ENCODE results near the gene LSMEM2. TPM values are rescaled to one million over a fixed set of nuclear protein-coding genes. Genes with fewer than 3 reads are reported as not detected.

LSMEM2 gene
- total RNA-seq, 4 donors from 2014 or later, result 0.41 to 0.98 (median 0.49) TPM; not detected in 1

DNA sequence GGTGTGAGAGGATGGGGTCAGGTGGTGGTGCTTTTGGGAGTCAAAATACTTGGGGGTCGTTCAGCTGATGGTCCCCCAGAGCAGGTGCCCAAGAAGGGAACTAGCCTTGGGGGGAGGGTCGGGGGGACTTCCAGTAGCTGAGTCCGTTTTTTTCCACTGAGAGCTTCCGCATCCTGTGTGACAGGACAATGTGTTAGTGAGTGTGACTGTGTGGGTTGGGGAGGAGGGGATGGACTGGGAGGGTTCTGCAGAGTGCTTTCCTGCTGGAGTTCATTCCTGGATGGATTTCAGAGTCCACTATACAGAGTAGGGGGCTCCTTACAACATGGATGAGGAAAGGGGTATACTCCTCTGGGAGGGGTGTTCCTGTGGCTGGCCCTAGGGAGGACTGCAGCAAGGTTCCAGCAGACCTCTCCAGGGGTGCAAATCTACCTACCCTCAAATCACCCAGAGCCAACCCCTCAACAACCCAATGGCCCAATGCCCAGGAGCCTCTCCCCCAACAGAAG lies 44.3 kb downstream of the LSMEM2 start:
- TF ChIP-seq, protein P1, sequence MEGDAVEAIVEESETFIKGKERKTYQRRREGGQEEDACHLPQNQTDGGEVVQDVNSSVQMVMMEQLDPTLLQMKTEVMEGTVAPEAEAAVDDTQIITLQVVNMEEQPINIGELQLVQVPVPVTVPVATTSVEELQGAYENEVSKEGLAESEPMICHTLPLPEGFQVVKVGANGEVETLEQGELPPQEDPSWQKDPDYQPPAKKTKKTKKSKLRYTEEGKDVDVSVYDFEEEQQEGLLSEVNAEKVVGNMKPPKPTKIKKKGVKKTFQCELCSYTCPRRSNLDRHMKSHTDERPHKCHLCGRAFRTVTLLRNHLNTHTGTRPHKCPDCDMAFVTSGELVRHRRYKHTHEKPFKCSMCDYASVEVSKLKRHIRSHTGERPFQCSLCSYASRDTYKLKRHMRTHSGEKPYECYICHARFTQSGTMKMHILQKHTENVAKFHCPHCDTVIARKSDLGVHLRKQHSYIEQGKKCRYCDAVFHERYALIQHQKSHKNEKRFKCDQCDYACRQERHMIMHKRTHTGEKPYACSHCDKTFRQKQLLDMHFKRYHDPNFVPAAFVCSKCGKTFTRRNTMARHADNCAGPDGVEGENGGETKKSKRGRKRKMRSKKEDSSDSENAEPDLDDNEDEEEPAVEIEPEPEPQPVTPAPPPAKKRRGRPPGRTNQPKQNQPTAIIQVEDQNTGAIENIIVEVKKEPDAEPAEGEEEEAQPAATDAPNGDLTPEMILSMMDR (IDR thresholded peaks at IDR 0.05 in 4 of 5, conservative IDR thresholded peaks at IDR 0.05 in 1 of 5), result no peak
- no peak for TF ChIP-seq POLR2A (IDR thresholded peaks at IDR 0.05)
- peak overlapping the region; percentile 93 to 96 (median 95) for H3K27ac ChIP-seq
- ATAC-seq (no peak), DNase-seq (no peak)
- peaks cover 50 to 53% of the 10 kb centered on the region in 2 donors for H3K4me1 ChIP-seq
- no peaks in the 10 kb centered on the region for H3K9me3 ChIP-seq
- peak overlapping the region in 3 of 4 donors; percentile 72 to 80 (median 78) for H3K4me3 ChIP-seq
- peaks cover 0 to 30% of the 10 kb centered on the region in 2 donors for H3K36me3 ChIP-seq
- in situ Hi-C loops (cut with MboI; ENCODE audit: low sequenced_read_pairs in 4 of 4), result no loop called here
- no peaks in the 10 kb centered on the region for H3K27me3 ChIP-seq
- intact Hi-C loops (cut with DNase I; ENCODE audit: low total_unique reads), result no loop called here

DNA sequence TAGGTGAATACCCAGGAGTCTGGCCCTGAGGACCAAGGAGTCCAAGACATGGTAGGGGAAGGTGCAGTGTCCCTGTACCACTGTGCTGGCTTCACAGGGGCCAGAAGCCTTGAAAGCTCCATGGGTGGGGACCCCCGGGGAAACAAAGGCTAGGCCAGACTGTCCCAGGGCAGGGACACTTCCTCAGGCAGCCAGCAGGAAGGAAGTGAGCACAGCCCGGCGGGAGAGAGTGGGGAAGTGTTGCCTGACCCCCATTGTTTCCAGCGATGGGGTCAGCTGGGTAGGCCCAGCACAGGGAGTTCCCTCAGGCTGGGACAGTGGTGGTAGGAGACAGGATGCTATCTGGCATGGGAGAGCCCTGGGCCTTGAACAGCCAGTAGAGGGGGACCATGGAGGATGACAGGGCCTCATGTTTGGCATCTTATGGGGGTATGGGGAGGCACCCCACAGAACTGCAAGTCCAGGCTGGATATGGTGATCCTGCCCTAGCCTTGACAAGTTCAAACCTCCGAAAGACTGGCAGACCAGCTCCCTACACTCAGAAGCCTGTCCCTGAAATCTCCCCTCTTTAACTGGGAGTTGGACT lies 44.8 kb downstream of the LSMEM2 start:
- Histone ChIP-seq H3K27ac (peak overlapping the region; percentile 93 to 96 (median 95)), H3K4me1 (peaks cover 48 to 52% of the 10 kb centered on the region in 2 donors)
- peak in 1 of 2 donors; percentile 22 for TF ChIP-seq POLR2A (IDR thresholded peaks at IDR 0.05)
- TF ChIP-seq, protein P1 (IDR thresholded peaks at IDR 0.05 in 4 of 5, conservative IDR thresholded peaks at IDR 0.05 in 1 of 5), result no peak

DNA sequence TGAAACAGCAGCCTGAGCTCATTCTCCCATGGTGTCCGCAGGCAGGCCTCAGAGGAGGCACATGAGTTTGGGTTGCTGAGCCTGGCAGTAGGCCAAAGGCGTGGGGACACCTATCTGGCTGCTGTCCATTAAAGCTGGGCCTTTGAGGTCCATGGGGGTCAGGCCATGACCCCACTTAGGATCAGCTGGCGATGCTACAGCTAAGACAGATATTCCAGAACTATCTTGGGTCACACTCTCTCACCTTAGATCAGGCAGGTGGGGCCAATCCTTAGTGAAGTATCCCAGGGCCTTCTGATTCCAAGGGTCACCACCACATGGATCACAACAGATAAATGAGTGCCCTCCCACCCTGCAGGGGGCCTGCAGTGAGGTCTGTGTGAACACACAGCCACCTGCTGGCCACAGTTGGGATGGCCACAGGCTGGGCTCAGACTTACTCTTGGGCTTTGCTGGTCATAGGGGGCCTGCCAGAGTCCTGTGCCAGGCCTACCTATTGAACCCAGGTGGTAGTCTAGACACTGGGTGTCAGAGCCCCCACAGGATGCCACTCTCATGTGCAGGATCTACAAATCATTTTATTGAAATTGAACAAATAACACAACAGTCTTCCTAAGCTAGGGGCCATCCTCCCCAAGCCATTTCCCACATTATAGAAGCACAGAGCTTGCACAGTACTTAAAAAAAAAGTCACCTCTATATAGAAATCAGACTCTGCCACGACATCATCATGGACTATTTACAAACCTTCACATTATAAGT lies 45.6 kb downstream of the LSMEM2 start:
- H3K27ac ChIP-seq, result peak overlapping the region; percentile 93 to 96 (median 95)
- ATAC-seq (no peak), DNase-seq (no peak)
- intact Hi-C loops (cut with DNase I; ENCODE audit: low total_unique reads) (loop anchor here (2.0 kb wide), 1 partner anchor 64 kb away; no protein-coding TSS in a partner anchor), in situ Hi-C loops (cut with MboI; ENCODE audit: low sequenced_read_pairs in 4 of 4) (no loop called here)
- TF ChIP-seq, protein P1 (IDR thresholded peaks at IDR 0.05 in 4 of 5, conservative IDR thresholded peaks at IDR 0.05 in 1 of 5), result peak; percentile 76 to 87 (median 83)
- TF ChIP-seq POLR2A (IDR thresholded peaks at IDR 0.05), result no peak
- H3K4me1 ChIP-seq, result peaks cover 43 to 46% of the 10 kb centered on the region in 2 donors
- H3K36me3 ChIP-seq, result peaks cover 0 to 21% of the 10 kb centered on the region in 2 donors
- peak overlapping the region in 1 of 4 donors; percentile 1 for H3K4me3 ChIP-seq
- H3K27me3 ChIP-seq, result no peaks in the 10 kb centered on the region
- H3K9me3 ChIP-seq, result no peaks in the 10 kb centered on the region

More for the DNA sequence above, 44.8 kb downstream of the LSMEM2 start:
- ATAC-seq (peak in 1 of 2 donors; percentile 1), DNase-seq (no peak)
- in situ Hi-C loops (cut with MboI; ENCODE audit: low sequenced_read_pairs in 4 of 4) (no loop called here), intact Hi-C loops (cut with DNase I; ENCODE audit: low total_unique reads) (loop anchor here (2.0 kb wide), 1 partner anchor 63 kb away; no protein-coding TSS in a partner anchor)
- H3K9me3 ChIP-seq, result no peaks in the 10 kb centered on the region
- H3K27me3 ChIP-seq, result no peaks in the 10 kb centered on the region
- H3K36me3 ChIP-seq, result peaks cover 0 to 24% of the 10 kb centered on the region in 2 donors
- peak overlapping the region in 1 of 4 donors; percentile 29 for H3K4me3 ChIP-seq

DNA sequence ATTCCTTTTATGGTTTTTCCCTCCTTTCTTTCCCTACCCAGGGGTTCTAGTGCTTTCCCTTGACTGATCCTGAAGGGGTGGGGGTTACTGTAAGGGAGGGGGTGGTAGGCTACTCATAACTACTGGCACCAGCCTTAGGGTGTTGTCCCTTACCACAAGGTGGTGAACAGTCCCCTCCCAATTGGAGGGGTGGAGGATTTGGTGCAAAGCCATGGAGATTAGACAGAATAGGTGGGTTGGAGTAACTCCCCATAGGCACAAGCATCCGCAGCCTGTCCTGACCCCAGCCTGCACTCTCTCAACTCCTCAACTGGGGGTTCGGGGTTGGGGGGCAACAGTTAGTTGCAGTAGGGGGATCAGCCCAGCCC lies 46.2 kb downstream of the LSMEM2 start:
- peak overlapping the region; percentile 93 to 96 (median 95) for H3K27ac ChIP-seq
- in situ Hi-C loops (cut with MboI; ENCODE audit: low sequenced_read_pairs in 4 of 4), result no loop called here
- H3K9me3 ChIP-seq, result no peaks in the 10 kb centered on the region
- peaks cover 37 to 40% of the 10 kb centered on the region in 2 donors for H3K4me1 ChIP-seq
- H3K4me3 ChIP-seq, result no peak overlapping the region
- peaks cover 0 to 26% of the 10 kb centered on the region in 2 donors for H3K36me3 ChIP-seq
- intact Hi-C loops (cut with DNase I; ENCODE audit: low total_unique reads), result loop anchor here (2.0 kb wide), 1 partner anchor 64 kb away; no protein-coding TSS in a partner anchor
- H3K27me3 ChIP-seq, result no peaks in the 10 kb centered on the region
- ATAC-seq, result no peak
- DNase-seq, result no peak
- TF ChIP-seq POLR2A (IDR thresholded peaks at IDR 0.05), result no peak
- TF ChIP-seq, protein P1 (IDR thresholded peaks at IDR 0.05 in 4 of 5, conservative IDR thresholded peaks at IDR 0.05 in 1 of 5), result no peak

Data from gastrocnemius medialis (tissue), 4 donors.